Panc1 (cell line): ENCODE data around the gene SHISAL1.

Source experiments
- CTCF ChIP-seq: fragments of 450-650 bp; IDR thresholded peaks from 2 replicates; pipeline ENCODE4 v1.5.1; 2017; ENCODE audit warnings: mild to moderate bottlenecking
- POLR2AphosphoS5 ChIP-seq: IDR thresholded peaks from 2 replicates; pipeline ENCODE4 v1.6.1; 2012; ENCODE audit warnings: mild to moderate bottlenecking, low read depth, low read length, moderate library complexity
- REST ChIP-seq, 2 experiments: IDR thresholded peaks; 2 replicates each; pipeline ENCODE4 v1.6.1; 2011 to 2012; ENCODE audit warnings: low read depth in 2 of 2, control low read depth in 1 of 2, low read length in 1 of 2, mild to moderate bottlenecking in 1 of 2, moderate library complexity in 1 of 2; ENCODE audit not compliant: insufficient read depth in 1 of 2
- SIN3A ChIP-seq: IDR thresholded peaks from 2 replicates; pipeline ENCODE4 v1.6.1; 2012; ENCODE audit warnings: low read depth, mild to moderate bottlenecking, low read length, moderate library complexity, borderline replicate concordance; ENCODE audit not compliant: insufficient read depth
- TCF7L2 ChIP-seq: IDR thresholded peaks from 2 replicates; pipeline ENCODE4 v1.6.1; 2011; ENCODE audit warnings: mild to moderate bottlenecking, low read depth, low read length, inconsistent platforms

GRCh38 chr22:44196731-44197131 lies 116.0 kb downstream of the SHISAL1 start:
- TF ChIP-seq CTCF (no peak), TCF7L2 (no peak), REST (IDR thresholded peaks at IDR 0.05; ENCODE audit: insufficient read depth in 1 of 2, low read depth in 2 of 2, low read length in 1 of 2) (no peak), POLR2AphosphoS5 (no peak), SIN3A (no peak)
